HG03095 (cell line): ENCODE results near the gene NEUROD6.

Experiments used
- ATAC-seq: cut with Tn5 transposase; IDR thresholded peaks from one replicate; pipeline ENCODE4 v1.9.1; 2021; ENCODE audit warnings: moderate library complexity; ENCODE audit not compliant: unreplicated experiment

NEUROD6 gene

DNA sequence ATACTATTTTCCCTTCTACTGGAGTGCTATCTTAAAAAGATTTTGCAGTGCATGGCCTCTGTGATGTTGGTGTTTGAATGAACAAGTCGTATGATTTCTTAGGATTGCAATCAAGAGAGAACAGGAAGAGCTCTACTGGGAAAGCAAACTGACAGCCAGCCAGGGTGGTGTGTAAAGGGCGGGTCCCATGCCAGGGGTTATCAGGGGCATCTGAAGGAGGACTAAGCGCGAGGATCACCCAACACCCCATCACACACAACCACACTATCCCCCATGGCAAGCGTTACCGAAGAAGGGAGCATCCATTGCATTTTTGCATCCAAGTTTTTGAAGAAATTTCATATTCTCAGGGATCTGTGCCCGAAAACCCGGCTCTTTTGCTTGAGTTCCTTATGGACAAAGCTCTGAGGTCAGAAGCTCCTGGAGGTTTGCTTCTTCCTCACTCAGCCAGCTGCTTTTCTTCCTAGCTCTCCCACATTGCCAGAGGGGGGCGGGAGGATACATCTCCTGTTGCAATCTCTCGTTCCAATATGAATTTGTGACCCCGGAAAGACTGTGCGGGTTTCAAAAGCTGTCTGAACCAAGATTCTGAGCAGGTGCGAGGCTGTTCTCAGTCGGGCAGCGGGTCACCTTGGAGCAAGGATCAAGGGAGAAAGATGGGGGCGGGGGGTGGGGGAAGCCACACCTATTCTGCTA lies 5.2 kb downstream of the NEUROD6 start:
- ATAC-seq = no peak

DNA sequence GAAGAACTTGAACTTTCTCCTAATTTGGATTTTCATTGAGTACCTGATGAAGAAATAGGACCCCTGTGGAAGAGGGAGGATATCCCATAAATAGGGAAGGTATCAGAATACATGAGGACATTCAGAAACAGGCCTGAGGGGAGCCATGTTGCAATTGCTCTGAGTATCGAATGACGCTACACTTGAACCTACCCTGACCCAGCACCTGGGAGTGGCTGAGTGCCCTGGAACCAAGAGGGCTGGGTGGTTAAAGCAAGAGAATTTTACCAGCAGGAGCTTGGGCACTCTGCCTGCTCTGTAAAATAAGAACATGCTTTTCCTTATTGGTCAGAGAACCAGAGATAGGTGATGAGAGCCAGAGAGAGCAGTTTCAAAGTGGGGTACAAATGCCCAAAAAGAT lies 7.2 kb downstream of the NEUROD6 start:
- ATAC-seq = no peak

DNA sequence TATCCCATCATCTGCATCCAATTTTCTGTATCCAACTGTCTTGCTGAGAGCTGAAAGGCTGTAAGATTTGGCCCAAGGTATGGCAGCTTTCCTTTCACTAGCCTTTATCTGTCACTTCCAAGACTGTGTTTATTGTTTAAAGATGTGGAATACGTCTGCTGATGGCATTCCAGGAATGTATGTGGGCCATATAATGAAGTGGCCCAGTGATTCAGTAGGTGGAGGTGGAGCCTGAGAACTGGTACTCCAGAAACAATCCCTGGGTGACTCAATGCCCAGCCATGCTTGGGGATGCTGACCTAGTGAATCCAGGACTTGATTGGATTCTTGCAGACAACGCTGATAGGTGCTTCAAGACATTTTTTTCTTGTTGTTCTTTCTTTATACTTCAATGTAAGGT lies 13.5 kb downstream of the NEUROD6 start:
- no peak for ATAC-seq

DNA sequence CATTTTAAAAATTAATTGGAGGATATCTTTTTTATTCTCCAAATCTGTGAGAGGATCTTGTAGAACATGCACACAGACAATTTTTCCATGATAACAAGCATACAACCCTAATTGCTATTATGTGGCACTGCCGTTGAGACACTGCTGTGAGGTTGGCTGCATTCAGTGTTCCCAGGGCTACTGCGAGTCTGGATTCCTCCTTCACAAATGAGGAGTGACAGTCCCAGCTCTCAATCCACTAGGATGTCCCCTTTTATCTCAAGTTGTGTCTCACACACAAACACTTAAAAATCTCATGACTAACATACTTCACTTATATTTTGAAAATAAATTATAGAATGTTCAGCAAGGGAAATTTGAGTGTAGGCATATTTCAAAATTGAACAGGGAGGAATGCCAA lies 14.1 kb downstream of the NEUROD6 start:
- no peak for ATAC-seq

DNA sequence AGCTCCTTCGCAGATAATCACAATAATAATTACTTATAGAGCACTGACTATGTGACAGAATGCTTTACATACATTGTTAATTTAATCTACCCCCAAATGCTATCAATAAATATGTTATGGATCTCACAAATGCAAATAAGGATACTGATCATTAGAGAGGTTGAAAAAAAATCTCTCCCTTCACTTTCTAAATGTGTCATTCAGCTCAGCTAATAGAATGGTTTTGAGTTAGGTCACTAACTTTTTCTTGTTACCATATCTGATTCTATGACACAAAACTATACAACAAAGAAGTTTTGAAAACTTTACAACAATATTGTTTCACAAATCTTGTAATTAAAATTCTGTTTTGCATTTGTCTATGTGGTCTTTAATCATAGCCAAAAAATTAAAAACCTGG lies 17.4 kb downstream of the NEUROD6 start:
- no peak for ATAC-seq

DNA sequence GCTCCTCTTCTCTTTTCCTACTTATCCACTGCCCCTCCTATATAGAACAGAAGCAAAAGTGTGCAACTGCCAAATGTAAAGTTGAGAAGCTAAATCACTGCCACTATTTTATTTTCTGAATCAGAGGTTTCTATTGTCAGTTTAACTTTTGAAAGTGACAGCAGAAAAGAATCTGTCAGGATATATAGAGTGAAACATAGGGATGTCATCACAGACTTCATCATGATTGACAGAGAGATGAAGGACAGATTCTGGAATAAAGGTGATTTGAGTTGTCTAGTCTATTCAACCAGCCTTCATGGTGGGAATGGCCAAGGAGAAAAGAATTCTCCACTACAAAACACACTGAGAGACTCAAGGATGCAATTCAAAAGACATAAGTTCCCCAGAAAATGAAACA lies 19.9 kb downstream of the NEUROD6 start:
- ATAC-seq = no peak

DNA sequence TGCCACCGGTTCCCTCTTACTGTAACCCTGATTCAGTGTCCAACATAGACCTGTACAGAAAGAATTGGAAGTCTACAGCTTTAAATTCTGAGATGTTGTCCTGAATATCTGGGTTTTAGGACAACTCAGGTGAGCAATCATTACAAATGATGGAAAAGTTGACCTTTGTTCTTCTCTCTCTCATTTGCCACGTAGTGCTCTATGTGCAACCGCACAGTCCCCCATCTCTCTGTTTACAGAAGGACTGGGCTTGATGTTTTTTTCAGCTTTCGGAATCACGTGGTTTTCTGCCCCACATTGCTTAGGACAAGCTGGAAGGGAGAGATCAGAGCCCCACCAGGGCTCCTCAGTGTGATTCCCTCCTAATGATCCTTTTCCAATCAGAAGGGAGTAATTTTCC lies 22.2 kb downstream of the NEUROD6 start:
- ATAC-seq = no peak

DNA sequence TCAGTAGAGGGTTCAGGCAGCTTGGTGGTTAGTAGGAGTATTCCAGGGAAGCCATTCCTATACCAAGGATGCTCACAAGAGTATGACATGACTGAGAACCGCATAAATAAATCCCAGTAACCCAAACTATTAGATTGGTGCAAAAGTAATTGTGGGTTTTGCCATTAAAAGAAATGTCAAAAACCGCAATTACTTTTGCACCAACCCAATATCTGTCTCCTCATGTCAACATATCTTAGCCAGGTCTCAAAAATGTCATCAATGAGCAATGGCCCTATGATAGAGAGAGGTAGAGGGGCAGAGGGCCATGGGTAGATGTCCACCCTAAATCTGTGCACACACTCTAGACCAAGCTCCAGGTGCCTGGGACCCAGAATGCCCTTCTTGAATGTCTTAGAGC lies 23.6 kb downstream of the NEUROD6 start:
- ATAC-seq = no peak

DNA sequence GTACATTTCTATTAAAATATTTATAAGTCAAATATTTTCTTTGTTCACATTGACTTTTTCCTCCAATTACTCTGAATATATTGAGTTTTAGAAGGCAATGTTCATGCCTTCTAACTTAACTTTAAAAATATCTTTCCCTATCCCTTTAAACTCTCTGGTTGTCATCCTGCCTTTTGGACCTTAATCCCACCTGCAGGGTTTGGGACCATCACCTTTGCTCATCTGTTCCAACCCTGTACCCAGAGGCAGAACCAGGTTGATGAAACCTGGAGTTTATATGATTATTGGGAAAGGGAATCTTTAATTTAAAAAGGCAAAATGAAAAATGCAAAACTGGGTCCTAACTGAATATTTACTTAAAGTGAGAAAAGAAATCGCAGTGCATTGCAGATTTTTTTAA lies 24.8 kb downstream of the NEUROD6 start:
- no peak for ATAC-seq

DNA sequence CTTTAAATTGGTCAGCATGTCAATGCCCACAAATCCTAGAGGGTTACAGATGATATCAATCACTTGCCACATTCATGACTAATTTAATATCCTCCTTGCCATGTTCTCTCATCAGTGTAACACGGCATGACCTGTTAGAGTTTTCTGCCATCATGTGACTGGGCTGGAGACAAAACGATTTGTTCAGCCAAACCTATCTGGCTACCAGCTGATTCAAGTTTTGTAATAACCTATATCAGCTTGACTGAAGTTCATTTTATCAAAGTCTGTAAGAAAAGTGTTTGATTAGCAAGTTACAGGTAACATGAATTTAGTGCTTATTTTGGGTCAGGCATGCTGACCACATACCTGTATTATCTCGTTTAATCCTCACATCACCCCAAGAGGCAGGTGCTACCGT lies 25.7 kb downstream of the NEUROD6 start:
- no peak for ATAC-seq

DNA sequence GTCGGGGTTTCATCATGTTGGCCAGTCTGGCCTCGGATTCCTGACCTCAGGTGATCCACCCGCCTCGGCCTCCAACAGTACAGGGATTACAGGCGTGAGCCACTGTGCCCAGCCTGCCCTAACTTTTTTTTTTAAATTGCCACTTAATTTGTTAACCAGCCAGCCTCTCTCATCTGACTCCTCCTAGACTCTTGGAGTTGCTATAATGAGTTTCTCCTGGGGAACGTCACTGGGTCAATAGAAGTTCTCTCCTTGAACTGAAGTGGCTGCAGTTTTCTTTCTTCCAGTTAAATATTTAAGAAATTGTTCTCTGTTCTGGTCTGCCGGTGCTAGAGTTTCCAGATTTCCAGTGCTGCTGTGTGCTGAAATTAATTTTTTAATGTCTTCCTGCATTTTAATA lies 27.6 kb downstream of the NEUROD6 start:
- ATAC-seq = no peak

DNA sequence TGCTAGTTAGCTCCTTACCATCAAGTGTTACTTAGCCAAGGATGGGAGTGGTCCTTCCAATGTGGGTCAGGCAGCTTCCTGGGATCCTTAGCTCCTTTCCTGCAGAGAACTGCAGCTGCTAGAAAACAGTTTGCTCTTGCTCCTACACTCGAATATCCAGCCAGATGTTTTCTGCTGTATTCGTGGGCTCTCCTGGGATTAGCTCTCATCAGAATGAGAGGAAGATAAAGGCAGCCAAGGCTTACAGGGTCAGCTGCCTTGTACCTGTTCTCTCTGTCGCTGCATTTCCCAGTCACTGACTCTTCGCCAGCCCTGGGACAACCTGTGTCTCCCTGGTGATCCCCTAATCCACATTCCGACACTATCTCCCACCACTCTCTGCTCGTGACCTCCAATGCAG lies 29.0 kb downstream of the NEUROD6 start:
- ATAC-seq = no peak

DNA sequence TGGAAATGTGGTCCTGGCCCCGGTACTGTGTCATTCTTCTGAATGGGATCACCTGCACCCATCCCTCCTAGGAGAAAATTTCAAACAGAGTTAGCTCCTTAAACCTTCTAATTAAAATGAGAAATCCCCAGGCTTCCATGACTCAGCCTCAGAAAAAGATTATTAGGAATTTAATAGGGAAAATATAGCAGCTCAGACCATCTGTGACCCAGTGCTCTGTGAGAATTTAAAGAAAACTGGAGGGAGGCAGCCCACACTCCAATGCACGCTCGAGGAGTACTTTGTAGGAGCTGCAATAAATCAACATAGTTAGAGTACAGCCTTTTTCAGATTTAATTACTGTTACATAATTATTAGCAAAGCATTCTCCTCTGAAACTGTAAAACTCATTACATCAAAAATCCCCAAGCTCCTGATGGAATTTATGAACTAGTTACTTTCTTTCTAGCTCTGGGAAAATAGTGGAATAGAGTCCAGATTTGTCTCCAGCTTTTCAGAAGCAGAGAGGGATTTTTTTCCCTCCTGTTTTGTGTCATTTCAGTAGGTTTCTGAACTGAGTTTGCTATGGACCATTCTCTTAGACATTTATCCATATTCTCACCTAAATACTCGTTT lies 30.1 kb downstream of the NEUROD6 start:
- ATAC-seq = no peak

DNA sequence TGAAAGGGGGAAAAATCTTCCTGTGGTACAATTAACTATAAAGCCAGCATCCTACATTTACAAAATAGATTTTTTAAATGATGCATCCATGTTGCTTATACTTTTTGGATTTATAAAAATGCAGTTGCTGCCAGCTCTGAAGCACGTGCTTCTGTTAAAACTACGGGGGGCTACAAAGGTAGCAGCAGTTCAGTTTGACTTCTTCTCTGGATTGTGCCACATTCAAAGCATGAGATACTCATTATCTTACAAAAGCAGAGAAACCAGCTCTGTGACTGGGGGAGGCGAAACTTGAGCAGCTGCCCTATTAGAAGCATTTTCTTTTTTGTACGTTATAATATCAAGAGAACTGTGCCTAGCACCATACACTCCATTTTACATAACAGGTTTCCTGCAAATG lies 31.1 kb downstream of the NEUROD6 start:
- ATAC-seq = no peak

DNA sequence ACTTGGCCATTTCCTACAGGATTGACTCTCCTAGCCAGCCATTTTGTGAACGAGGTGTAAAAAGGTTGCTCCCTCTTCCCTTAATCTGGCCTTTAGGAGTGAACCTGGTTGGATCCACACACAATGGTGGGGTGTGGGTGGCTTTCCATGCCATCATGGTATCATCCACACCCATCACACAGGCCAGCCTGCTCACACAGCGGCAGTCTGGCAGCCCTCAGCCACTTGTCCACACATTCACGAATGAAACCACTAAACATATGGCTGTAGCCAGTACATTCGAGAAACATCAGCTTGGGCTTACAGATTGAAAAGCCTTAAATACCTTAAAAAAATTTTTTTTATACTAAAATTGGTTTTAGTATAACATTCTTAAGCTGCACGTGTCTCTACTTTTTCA lies 31.9 kb downstream of the NEUROD6 start:
- ATAC-seq = no peak

DNA sequence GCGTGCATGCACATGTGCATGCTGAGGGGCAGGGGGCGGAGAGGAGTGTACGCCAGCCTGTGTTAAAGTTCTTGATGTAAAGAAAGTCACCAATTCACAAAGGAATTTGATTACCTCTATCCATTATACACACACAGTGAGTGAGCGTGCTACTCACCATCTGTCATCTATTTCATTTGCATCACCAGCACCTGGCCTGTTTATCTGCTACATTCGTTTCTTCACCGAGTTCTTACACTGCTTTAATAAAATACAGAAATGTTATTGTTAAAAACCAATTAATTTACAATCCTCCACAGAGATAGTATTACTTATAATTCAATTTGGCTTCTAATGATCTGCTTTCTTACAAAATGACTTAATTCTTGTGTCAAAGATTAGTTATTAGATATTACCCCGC lies 32.6 kb downstream of the NEUROD6 start:
- no peak for ATAC-seq

DNA sequence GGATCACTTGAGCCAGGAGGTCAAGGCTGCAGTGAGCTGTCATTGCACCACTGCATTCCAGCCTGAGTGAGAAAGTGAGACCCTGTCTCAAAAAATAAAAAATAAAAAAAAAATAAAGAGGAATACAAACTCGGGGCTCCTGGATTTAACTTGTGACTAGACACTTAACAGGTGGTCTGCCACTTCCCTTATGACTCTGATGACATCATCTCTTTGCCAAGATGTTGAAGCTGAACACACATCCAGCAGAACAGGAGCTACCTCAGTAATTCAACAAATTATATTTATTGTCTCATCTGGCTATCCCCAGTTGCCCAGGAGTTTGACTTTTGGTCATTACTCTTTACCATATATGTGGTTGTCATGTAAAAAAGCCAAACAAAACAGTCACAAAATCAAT lies 35.3 kb downstream of the NEUROD6 start:
- ATAC-seq = no peak

DNA sequence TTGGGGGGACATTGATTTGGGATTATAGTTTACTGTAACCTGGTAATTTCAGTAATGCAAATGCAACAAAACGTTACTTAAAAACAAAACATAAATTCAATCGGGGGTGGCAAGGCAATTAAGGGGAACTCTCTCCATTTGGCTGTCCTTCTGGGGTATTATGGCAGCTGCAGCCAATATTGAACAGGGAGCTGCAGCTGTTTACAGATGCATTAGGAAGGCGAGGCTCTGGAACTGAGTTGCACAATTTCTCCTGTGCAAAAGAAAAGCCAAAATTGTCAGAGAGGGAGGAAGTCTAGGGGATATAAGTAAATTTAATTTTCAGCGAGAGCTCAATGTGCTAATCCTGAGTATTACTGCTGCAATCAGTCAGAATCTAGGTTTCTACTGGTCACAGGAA lies 36.1 kb downstream of the NEUROD6 start:
- no peak for ATAC-seq

DNA sequence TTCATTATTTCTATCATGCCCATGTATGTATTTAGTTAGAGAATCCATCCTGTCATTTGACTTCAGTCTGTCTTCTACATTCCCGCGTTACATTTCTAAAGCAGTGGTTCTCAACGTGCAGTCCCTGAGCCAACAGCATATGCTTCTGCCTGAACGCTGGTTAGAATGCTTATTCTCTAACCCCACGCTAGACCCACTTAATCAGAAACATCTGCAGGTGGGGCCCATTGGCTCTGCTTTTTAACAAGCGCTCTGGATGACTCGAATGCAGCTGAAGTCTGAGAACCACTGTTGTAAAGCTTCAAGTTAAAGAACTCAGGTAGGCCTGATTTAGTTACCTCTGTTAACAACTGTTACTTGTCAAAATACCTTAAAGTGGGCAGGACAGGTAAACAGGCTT lies 38.2 kb downstream of the NEUROD6 start:
- no peak for ATAC-seq

DNA sequence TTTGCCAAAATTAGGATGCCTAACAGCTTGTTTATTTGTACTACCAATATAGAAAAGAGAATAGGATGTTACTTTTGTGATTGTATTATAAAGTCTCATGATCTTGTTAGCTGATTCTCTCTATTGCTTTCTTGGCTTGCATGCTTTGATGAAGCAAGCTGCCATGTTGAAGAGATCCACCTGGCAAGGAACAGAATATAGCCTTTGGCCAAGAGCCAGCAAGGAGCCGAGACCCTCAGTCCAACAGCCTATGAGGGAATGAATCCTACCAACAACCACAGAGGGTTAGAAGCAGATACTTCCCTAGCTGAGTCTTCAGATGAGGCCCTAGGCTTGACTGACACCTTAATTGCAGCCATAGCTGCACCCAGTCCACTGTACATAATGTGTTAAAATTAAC lies 41.2 kb downstream of the NEUROD6 start:
- ATAC-seq = no peak

DNA sequence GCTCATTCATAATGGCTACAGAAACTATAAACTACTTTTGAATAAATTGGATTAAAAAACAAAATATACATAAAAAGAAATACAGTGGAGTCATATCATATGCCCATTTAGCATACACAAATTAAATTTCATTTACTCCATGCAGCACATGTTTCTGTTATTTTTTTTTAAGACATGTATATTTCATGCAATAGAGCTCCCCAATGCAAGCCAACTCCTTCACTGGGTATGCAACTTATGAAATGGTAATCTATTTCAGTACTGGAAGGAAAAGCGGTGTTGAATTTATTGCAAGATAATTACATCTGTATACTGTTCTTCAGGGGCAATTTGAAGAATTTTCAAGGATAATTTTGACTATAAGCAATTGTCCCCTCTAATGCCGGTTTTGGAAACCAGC lies 49.9 kb downstream of the NEUROD6 start:
- no peak for ATAC-seq
